Endothelial cell (in vitro differentiated cells): ENCODE results near the gene CALHM3. TPM values are rescaled to one million over a fixed set of nuclear protein-coding genes. Genes with fewer than 3 reads are reported as not detected.

Experiments
- DNase-seq: peaks from one replicate; pipeline ENCODE4 v3.0.0; 2021; ENCODE audit warnings: low spot score
- H3K27ac Mint-ChIP-seq: one replicate; pipeline ENCODE4 v1.8.0; 2021; ENCODE audit warnings: mixed read lengths, inconsistent platforms; ENCODE audit not compliant: unreplicated experiment
- H3K27me3 Mint-ChIP-seq: one replicate; pipeline ENCODE4 v1.8.0; 2021; ENCODE audit warnings: mild to moderate bottlenecking, moderate library complexity, mixed read lengths, inconsistent platforms; ENCODE audit not compliant: unreplicated experiment
- H3K36me3 Mint-ChIP-seq: one replicate; pipeline ENCODE4 v1.8.0; 2021; ENCODE audit warnings: mild to moderate bottlenecking, low read depth, mixed read lengths, inconsistent platforms; ENCODE audit not compliant: unreplicated experiment
- H3K4me1 Mint-ChIP-seq: one replicate; pipeline ENCODE4 v1.8.0; 2021; ENCODE audit warnings: mild to moderate bottlenecking, mixed read lengths, inconsistent platforms; ENCODE audit not compliant: unreplicated experiment
- H3K4me3 Mint-ChIP-seq: one replicate; pipeline ENCODE4 v1.8.0; 2021; ENCODE audit warnings: mild to moderate bottlenecking, mixed read lengths, inconsistent platforms; ENCODE audit not compliant: unreplicated experiment
- H3K9me3 Mint-ChIP-seq: one replicate; pipeline ENCODE4 v1.8.0; 2021; ENCODE audit warnings: mixed read lengths, inconsistent platforms; ENCODE audit not compliant: unreplicated experiment
- CTCF ChIP-seq: fragments of 200-600 bp; sonication (generic); IDR thresholded peaks from one replicate; pipeline ENCODE4 v1.5.0; 2021; ENCODE audit warnings: antibody characterized with exemption; ENCODE audit not compliant: unreplicated experiment
- total RNA-seq: library from RNA; stranded (reverse); fragmentation: NEBNext Ultra II Directional; extraction: Animal tissue kit (Norgen Biotek cat#: 25700); gene quantifications from one replicate; pipeline ENCODE4 v1.2.1, GENCODE V29; 2021; ENCODE audit not compliant: unreplicated experiment

The CALHM3 gene
- total RNA-seq, 1 donor from 2014 or later = not detected

- no peak overlapping the region for H3K27ac Mint-ChIP-seq
- no peaks in the 10 kb centered on the region for H3K9me3 Mint-ChIP-seq
- TF ChIP-seq CTCF = no peak
- peaks cover 2% of the 10 kb centered on the region for H3K27me3 Mint-ChIP-seq
- H3K4me3 Mint-ChIP-seq = no peak overlapping the region
- H3K36me3 Mint-ChIP-seq = peaks cover 28% of the 10 kb centered on the region
- DNase-seq = no peak
- H3K4me1 Mint-ChIP-seq = no peaks in the 10 kb centered on the region
Measured at GRCh38 chr10:103429647-103430046, 49.4 kb downstream of the CALHM3 start.

- TF ChIP-seq CTCF = no peak
- peaks cover 2% of the 10 kb centered on the region for H3K27me3 Mint-ChIP-seq
- H3K9me3 Mint-ChIP-seq = no peaks in the 10 kb centered on the region
- no peak overlapping the region for H3K27ac Mint-ChIP-seq
- no peak for DNase-seq
- peaks cover 33% of the 10 kb centered on the region for H3K36me3 Mint-ChIP-seq
- no peaks in the 10 kb centered on the region for H3K4me1 Mint-ChIP-seq
- H3K4me3 Mint-ChIP-seq = no peak overlapping the region
Measured at GRCh38 chr10:103428989-103429643, 49.9 kb downstream of the CALHM3 start.

GRCh38 chr10:103427866-103428265 is 51.2 kb downstream of the CALHM3 start:
- Mint-ChIP-seq H3K27ac (no peak overlapping the region), H3K4me1 (no peaks in the 10 kb centered on the region), H3K27me3 (peaks cover 2% of the 10 kb centered on the region), H3K4me3 (no peak overlapping the region), H3K36me3 (peaks cover 39% of the 10 kb centered on the region), H3K9me3 (no peaks in the 10 kb centered on the region)
- no peak for TF ChIP-seq CTCF
- DNase-seq = no peak

GRCh38 chr10:103423748-103424147 is 55.3 kb downstream of the CALHM3 start:
- Mint-ChIP-seq H3K36me3 (peaks cover 44% of the 10 kb centered on the region), H3K27ac (no peak overlapping the region), H3K4me3 (peak overlapping the region; percentile 11)

More at GRCh38 chr10:103423748-103424147, 55.3 kb downstream of the CALHM3 start:
- Mint-ChIP-seq H3K27me3 (peaks cover 2% of the 10 kb centered on the region), H3K9me3 (no peaks in the 10 kb centered on the region), H3K4me1 (no peaks in the 10 kb centered on the region)
- no peak for DNase-seq
- TF ChIP-seq CTCF = no peak

Other genes starting within 250 kb of the CALHM3 start
- not detected for gene RPEL1, start 233.4 kb downstream of the CALHM3 start, total RNA-seq
- gene INA, start 202.1 kb downstream of the CALHM3 start, total RNA-seq = 0.23 TPM
- 9.4 TPM for gene PCGF6, start 128.1 kb downstream of the CALHM3 start, total RNA-seq
- 5.7 TPM for gene TAF5, start 111.3 kb downstream of the CALHM3 start, total RNA-seq
- 283 TPM for gene ATP5MK, start 82.8 kb downstream of the CALHM3 start, total RNA-seq
- gene PDCD11, start 82.6 kb downstream of the CALHM3 start, total RNA-seq = 43.7 TPM
- 1.9 TPM for gene CALHM2, start 26.9 kb downstream of the CALHM3 start, total RNA-seq
- not detected for gene CALHM1, start 20.3 kb downstream of the CALHM3 start, total RNA-seq
- gene NEURL1, start 14.5 kb upstream of the CALHM3 start, total RNA-seq = 0.69 TPM